ENCODE measurements around the gene GUCY1A1. TPM values are rescaled to one million over a fixed set of nuclear protein-coding genes. Genes with fewer than 3 reads are reported as not detected.

The GUCY1A1 gene
- total RNA-seq, 1 experiment from 2014 or later = not detected

DNA sequence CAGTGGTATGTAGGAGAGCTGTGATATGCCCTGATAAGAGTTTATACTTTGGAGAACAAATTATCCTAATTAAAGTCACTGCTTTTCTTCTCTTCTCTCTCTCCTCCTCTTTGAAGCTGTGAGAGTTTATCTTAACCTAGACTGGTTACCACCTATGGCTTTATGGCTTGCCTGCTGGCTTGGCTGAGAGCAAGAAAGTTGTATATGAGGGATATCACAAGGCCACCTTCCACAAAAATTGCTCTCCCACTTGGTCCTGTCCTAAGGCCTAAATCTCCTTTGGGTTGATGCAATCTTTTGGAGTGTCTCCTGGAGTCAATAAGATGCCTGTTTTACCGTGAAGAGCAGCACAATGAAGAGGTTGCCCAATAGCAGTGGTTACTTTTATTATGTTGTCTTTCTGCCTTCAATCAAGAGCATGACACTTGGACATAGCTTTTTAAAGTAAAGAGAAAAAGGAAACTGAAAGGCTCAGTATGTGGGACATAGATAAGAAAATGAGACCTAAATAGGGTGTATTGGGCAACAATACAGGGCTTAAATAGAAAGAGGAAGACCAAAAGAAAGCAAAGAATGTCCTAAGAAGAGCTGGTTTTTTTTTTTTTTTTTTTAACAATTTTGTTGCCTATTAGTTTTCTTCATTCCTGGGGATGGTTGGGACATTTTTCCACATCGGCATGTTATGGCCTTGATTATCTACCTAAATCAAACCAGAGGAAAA is 9.2 kb downstream of the GUCY1A1 start:
- Histone ChIP-seq H3K9ac (ENCODE audit: low read length) (no peak overlapping the region), H3K9me3 (ENCODE audit: control insufficient read depth in 1 of 2, insufficient read depth in 1 of 2, low read depth in 1 of 2, low read length in 2 of 2) (no peaks in the 10 kb centered on the region), H3K79me2 (ENCODE audit: insufficient read depth, low read length) (no peaks in the 10 kb centered on the region), H3K4me3 (replicated peaks in 1 of 2; ENCODE audit: low read depth in 1 of 2, low read length in 2 of 2) (no peak overlapping the region), H2AFZ (ENCODE audit: low read depth, low read length, poor library complexity, severe bottlenecking) (no peak overlapping the region), H3K27ac (ENCODE audit: low read depth, low read length) (no peak overlapping the region), H3K4me2 (ENCODE audit: low read length) (no peak overlapping the region), H4K20me1 (ENCODE audit: insufficient read depth) (no peaks in the 10 kb centered on the region), H3K4me1 (ENCODE audit: control insufficient read depth in 1 of 2, insufficient read depth in 2 of 2, low read length in 2 of 2) (no peaks in the 10 kb centered on the region), H3K27me3 (ENCODE audit: insufficient read depth, low read length) (no peaks in the 10 kb centered on the region), H3K9me2 (ENCODE audit: insufficient read depth) (no peaks in the 10 kb centered on the region), H3K36me3 (ENCODE audit: control insufficient read depth in 1 of 2, insufficient read depth in 2 of 2, low read length in 2 of 2) (no peaks in the 10 kb centered on the region)
- no TSS peak for BruUV-seq (replicated peaks)
- no peak for TF ChIP-seq SIN3A (IDR thresholded peaks at IDR 0.05; ENCODE audit: low read depth)
- TF ChIP-seq ZNF274 (IDR thresholded peaks at IDR 0.05; ENCODE audit: low read depth, low read length) = no peak
- TF ChIP-seq POLR2AphosphoS5 (IDR thresholded peaks at IDR 0.05; ENCODE audit: low read depth, low read length) = no peak
- TF ChIP-seq, protein P1, sequence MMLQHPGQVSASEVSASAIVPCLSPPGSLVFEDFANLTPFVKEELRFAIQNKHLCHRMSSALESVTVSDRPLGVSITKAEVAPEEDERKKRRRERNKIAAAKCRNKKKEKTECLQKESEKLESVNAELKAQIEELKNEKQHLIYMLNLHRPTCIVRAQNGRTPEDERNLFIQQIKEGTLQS (IDR thresholded peaks at IDR 0.05) = no peak
- TF ChIP-seq EGR1 (IDR thresholded peaks at IDR 0.05; ENCODE audit: low read depth) = no peak
- TF ChIP-seq JUND (IDR thresholded peaks at IDR 0.05) = no peak
- TF ChIP-seq ZFX (IDR thresholded peaks at IDR 0.05) = no peak
- TF ChIP-seq, protein P2, sequence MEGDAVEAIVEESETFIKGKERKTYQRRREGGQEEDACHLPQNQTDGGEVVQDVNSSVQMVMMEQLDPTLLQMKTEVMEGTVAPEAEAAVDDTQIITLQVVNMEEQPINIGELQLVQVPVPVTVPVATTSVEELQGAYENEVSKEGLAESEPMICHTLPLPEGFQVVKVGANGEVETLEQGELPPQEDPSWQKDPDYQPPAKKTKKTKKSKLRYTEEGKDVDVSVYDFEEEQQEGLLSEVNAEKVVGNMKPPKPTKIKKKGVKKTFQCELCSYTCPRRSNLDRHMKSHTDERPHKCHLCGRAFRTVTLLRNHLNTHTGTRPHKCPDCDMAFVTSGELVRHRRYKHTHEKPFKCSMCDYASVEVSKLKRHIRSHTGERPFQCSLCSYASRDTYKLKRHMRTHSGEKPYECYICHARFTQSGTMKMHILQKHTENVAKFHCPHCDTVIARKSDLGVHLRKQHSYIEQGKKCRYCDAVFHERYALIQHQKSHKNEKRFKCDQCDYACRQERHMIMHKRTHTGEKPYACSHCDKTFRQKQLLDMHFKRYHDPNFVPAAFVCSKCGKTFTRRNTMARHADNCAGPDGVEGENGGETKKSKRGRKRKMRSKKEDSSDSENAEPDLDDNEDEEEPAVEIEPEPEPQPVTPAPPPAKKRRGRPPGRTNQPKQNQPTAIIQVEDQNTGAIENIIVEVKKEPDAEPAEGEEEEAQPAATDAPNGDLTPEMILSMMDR (IDR thresholded peaks at IDR 0.05 in 2 of 3, conservative IDR thresholded peaks at IDR 0.05 in 1 of 3; ENCODE audit: borderline replicate concordance in 1 of 3, insufficient read depth in 1 of 3, low read depth in 2 of 3, low read length in 2 of 3) = no peak
- no peak for TF ChIP-seq YY1 (IDR thresholded peaks at IDR 0.05; ENCODE audit: extremely low read depth, insufficient replicate concordance, low read depth, low read length)
- POLR2A ChIA-PET = no interaction called here
- ATAC-seq (no peak), DNase-seq (ENCODE audit: low read depth, low spot score) (no peak)
- RAD21 ChIA-PET (ENCODE audit: low non-redundant PET in 1 of 2, low total read pairs in 2 of 2, uncharacterized antibody in 2 of 2, unreplicated experiment in 2 of 2) = no interaction called here
- intact Hi-C loops (cut with micrococcal nuclease) = no loop called here
- CTCF ChIA-PET = no interaction called here

All from HCT116 (cell line).